NT2/D1 (cell line): Measurements from ENCODE around the gene KLHL3.

Source experiments
- SUZ12 ChIP-seq: IDR thresholded peaks from 2 replicates; pipeline ENCODE4 v1.6.1; 2011; ENCODE audit not compliant: insufficient read length, insufficient read depth; ENCODE audit errors: extremely low read depth
- YY1 ChIP-seq: IDR thresholded peaks from 2 replicates; pipeline ENCODE4 v1.6.1; 2011; ENCODE audit not compliant: insufficient read length, insufficient read depth
- ZNF274 ChIP-seq: IDR thresholded peaks from 2 replicates; pipeline ENCODE4 v1.6.1; 2011; ENCODE audit warnings: mild to moderate bottlenecking, low read depth, low read length

DNA sequence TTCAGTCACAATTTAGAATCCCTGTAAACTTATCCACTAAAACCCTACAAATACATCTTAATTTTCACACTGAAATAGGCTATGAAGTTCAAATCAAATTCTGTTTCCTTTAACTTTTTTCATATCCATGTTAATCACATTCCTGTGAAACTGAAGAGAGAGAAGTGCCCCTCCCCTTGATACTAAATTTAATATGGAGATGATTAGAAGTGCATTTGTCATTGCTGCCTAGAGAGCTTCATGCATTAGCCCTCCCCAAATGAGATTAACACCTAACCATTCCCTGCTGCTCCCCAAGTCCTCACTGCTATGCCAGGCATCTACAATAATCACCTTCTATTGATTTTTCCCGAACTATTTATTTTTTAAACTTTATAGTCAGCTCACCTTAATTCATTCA is 151.6 kb downstream of the KLHL3 start:
- no peak for TF ChIP-seq YY1
- TF ChIP-seq ZNF274, result no peak
- no peak for TF ChIP-seq SUZ12
